ENCODE results near the gene GLP2R. TPM values are rescaled to one million over a fixed set of nuclear protein-coding genes. Genes with fewer than 3 reads are reported as not detected.

The GLP2R gene
- total RNA-seq, 1 experiment from 2014 or later = 0.08 TPM

DNA sequence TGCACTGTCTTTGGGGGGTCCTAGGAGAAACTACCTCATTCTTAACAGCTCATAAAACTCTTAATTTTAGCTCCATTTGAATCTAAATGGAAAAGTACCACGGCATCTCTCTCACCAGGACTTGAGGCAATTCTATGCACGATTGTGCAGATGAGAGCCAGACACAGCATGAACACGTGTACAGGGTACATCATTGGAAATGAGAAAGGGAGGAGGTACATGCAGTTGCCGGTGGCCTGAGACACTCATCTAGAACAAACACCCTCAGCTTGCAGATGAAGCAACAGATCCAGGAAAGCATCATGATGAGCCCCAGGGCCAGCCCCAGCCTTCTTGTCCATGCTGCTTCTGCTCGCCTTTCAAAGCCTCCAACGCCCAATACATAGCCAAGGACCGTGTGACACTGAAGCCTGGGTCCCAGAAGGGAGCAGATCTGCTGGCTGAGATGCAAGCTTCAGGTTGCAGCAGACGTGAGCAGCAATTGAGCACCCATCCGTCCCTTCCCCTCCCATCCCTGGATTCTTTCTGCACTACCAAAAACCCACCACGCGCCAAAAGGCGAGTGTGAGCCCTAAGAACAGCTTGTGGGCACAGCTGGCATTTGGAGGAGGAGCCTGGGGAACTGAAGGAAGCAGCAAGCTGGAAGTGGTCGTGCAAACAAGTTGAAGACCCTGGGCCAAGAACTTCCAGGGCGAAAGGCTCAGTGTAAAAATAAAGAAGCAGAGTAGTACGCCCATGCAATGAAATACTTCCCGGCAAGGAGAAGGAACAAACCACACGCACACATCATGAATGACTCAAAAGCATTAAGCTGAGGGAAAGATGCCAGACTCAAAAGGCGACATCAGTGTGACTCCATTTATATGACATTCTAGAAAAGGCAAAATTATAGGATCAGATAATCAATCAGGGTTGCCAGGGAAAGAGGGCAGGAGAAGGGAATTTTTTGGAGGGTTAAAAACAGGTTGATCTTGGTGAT is 86.7 kb downstream of the GLP2R start:
- in situ Hi-C loops (cut with HindIII; ENCODE audit: low pct_unique_long_range_greater_than_20kb, low sequenced_read_pairs) = no loop called here
- H3K27ac ChIP-seq (ENCODE audit: low read length) = no peak overlapping the region
- TF ChIP-seq, protein P1, sequence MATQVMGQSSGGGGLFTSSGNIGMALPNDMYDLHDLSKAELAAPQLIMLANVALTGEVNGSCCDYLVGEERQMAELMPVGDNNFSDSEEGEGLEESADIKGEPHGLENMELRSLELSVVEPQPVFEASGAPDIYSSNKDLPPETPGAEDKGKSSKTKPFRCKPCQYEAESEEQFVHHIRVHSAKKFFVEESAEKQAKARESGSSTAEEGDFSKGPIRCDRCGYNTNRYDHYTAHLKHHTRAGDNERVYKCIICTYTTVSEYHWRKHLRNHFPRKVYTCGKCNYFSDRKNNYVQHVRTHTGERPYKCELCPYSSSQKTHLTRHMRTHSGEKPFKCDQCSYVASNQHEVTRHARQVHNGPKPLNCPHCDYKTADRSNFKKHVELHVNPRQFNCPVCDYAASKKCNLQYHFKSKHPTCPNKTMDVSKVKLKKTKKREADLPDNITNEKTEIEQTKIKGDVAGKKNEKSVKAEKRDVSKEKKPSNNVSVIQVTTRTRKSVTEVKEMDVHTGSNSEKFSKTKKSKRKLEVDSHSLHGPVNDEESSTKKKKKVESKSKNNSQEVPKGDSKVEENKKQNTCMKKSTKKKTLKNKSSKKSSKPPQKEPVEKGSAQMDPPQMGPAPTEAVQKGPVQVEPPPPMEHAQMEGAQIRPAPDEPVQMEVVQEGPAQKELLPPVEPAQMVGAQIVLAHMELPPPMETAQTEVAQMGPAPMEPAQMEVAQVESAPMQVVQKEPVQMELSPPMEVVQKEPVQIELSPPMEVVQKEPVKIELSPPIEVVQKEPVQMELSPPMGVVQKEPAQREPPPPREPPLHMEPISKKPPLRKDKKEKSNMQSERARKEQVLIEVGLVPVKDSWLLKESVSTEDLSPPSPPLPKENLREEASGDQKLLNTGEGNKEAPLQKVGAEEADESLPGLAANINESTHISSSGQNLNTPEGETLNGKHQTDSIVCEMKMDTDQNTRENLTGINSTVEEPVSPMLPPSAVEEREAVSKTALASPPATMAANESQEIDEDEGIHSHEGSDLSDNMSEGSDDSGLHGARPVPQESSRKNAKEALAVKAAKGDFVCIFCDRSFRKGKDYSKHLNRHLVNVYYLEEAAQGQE (IDR thresholded peaks at IDR 0.05; ENCODE audit: insufficient read depth in 1 of 2, low read depth in 2 of 2, low read length in 1 of 2) = no peak
- TF ChIP-seq SIN3A (IDR thresholded peaks at IDR 0.05; ENCODE audit: borderline replicate concordance, insufficient read depth, low read depth, low read length) (no peak), TCF7L2 (IDR thresholded peaks at IDR 0.05; ENCODE audit: low read depth, low read length) (no peak), POLR2AphosphoS5 (IDR thresholded peaks at IDR 0.05; ENCODE audit: low read depth, low read length) (no peak)
- TF ChIP-seq, protein P2, sequence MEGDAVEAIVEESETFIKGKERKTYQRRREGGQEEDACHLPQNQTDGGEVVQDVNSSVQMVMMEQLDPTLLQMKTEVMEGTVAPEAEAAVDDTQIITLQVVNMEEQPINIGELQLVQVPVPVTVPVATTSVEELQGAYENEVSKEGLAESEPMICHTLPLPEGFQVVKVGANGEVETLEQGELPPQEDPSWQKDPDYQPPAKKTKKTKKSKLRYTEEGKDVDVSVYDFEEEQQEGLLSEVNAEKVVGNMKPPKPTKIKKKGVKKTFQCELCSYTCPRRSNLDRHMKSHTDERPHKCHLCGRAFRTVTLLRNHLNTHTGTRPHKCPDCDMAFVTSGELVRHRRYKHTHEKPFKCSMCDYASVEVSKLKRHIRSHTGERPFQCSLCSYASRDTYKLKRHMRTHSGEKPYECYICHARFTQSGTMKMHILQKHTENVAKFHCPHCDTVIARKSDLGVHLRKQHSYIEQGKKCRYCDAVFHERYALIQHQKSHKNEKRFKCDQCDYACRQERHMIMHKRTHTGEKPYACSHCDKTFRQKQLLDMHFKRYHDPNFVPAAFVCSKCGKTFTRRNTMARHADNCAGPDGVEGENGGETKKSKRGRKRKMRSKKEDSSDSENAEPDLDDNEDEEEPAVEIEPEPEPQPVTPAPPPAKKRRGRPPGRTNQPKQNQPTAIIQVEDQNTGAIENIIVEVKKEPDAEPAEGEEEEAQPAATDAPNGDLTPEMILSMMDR (IDR thresholded peaks at IDR 0.05) = no peak
- ATAC-seq = no peak
- H3K4me1 ChIP-seq (ENCODE audit: control insufficient read depth, insufficient read depth, low read length) = no peaks in the 10 kb centered on the region
- DNase-seq (ENCODE audit: low read depth, low spot score) = no peak
- ChIA-PET POLR2A (no interaction called here), CTCF (interaction anchor here (0.5 kb wide), 1 partner anchor 83 kb away, joined by 3 read pairs; no protein-coding TSS in a partner anchor)
- intact Hi-C loops (cut with micrococcal nuclease; ENCODE audit: unreplicated experiment) = no loop called here
- H3K9me3 ChIP-seq (ENCODE audit: control insufficient read depth, insufficient read depth, low read depth, low read length) = no peaks in the 10 kb centered on the region
- no peaks in the 10 kb centered on the region; the same call in 1 of the 2 replicates for H3K27me3 ChIP-seq (ENCODE audit: control insufficient read depth, insufficient read depth, low read length)
- no peak overlapping the region for H3K4me3 ChIP-seq (ENCODE audit: low read depth in 2 of 2, low read length in 2 of 2)
- no TSS peak for BruUV-seq (replicated peaks)
- no peaks in the 10 kb centered on the region for H3K36me3 ChIP-seq (ENCODE audit: control insufficient read depth, insufficient read depth, low read length)

DNA sequence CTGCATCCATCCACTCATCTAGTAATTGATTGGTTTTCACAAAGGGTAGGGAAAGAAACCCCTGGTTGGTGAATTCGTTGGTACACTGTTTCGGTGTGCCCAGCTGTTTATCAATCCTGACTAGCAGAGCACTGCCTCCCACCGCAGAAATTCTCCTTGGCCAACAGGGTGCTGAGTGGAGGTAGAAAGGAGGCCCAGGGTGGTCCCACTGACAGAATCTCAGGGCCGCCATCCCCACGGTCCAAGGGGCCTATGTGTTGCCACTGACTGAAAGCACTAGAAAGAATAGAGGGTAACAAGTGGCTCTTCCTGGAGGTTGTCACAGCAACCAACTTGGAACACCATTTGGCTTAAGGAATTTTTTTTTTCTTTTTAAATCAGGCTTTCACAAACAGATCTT is 87.8 kb downstream of the GLP2R start:
- in situ Hi-C loops (cut with HindIII; ENCODE audit: low pct_unique_long_range_greater_than_20kb, low sequenced_read_pairs) = no loop called here
- H3K27ac ChIP-seq (ENCODE audit: low read length) = no peak overlapping the region
- intact Hi-C loops (cut with micrococcal nuclease; ENCODE audit: unreplicated experiment) = no loop called here
- ATAC-seq (no peak), DNase-seq (ENCODE audit: low read depth, low spot score) (no peak)
- no peaks in the 10 kb centered on the region for H3K4me1 ChIP-seq (ENCODE audit: control insufficient read depth, insufficient read depth, low read length)
- TF ChIP-seq POLR2AphosphoS5 (IDR thresholded peaks at IDR 0.05; ENCODE audit: low read depth, low read length) (no peak), SIN3A (IDR thresholded peaks at IDR 0.05; ENCODE audit: borderline replicate concordance, insufficient read depth, low read depth, low read length) (no peak), TCF7L2 (IDR thresholded peaks at IDR 0.05; ENCODE audit: low read depth, low read length) (no peak)
- TF ChIP-seq, protein P1 (IDR thresholded peaks at IDR 0.05; ENCODE audit: insufficient read depth in 1 of 2, low read depth in 2 of 2, low read length in 1 of 2) = no peak
- TF ChIP-seq, protein P2 (IDR thresholded peaks at IDR 0.05) = no peak
- ChIA-PET POLR2A (no interaction called here), CTCF (interaction anchor here (0.5 kb wide), 1 partner anchor 84 kb away, joined by 3 read pairs; no protein-coding TSS in a partner anchor)
- no TSS peak for BruUV-seq (replicated peaks)
- H3K9me3 ChIP-seq (ENCODE audit: control insufficient read depth, insufficient read depth, low read depth, low read length) = no peaks in the 10 kb centered on the region
- no peaks in the 10 kb centered on the region; the same call in 1 of the 2 replicates for H3K27me3 ChIP-seq (ENCODE audit: control insufficient read depth, insufficient read depth, low read length)
- no peak overlapping the region for H3K4me3 ChIP-seq (ENCODE audit: low read depth in 2 of 2, low read length in 2 of 2)
- H3K36me3 ChIP-seq (ENCODE audit: control insufficient read depth, insufficient read depth, low read length) = no peaks in the 10 kb centered on the region

Data from Panc1 (cell line).